GM21786 (cell line): ENCODE measurements around the gene THOC3.
"Not testable (repeated sequence)": the region's sequence is repeated elsewhere in the genome, so short reads cannot be mapped to it uniquely, and the experiment has no call there.

ENCODE experiments used
- ATAC-seq: cut with Tn5 transposase; IDR thresholded peaks from one replicate; pipeline ENCODE4 v1.9.1; 2021; ENCODE audit not compliant: unreplicated experiment

THOC3 gene

GRCh38 chr5:175940632-175941031 lies 27.5 kb downstream of the THOC3 start:
- not testable (repeated sequence) for ATAC-seq

- not testable (repeated sequence) for ATAC-seq
Observed at GRCh38 chr5:175938489-175938888, 29.6 kb downstream of the THOC3 start.

- not testable (repeated sequence) for ATAC-seq
Observed at GRCh38 chr5:175928752-175929151, 39.4 kb downstream of the THOC3 start.

GRCh38 chr5:175925106-175925505 lies 43.0 kb downstream of the THOC3 start:
- not testable (repeated sequence) for ATAC-seq

- ATAC-seq: no peak
Observed at GRCh38 chr5:175922192-175922885, 45.8 kb downstream of the THOC3 start.

GRCh38 chr5:175921061-175921730 lies 46.9 kb downstream of the THOC3 start:
- ATAC-seq: no peak

GRCh38 chr5:175920231-175920811 lies 47.8 kb downstream of the THOC3 start:
- no peak for ATAC-seq

GRCh38 chr5:175915066-175916037 lies 52.8 kb downstream of the THOC3 start:
- ATAC-seq: peak; percentile 64

GRCh38 chr5:175913835-175914672 lies 54.1 kb downstream of the THOC3 start:
- not testable (repeated sequence) for ATAC-seq

GRCh38 chr5:175910072-175910471 lies 58.0 kb downstream of the THOC3 start:
- ATAC-seq: not testable (repeated sequence)
